CD14-positive monocyte (primary cell): Measurements from ENCODE around the gene TERB1. TPM values are rescaled to one million over a fixed set of nuclear protein-coding genes. Genes with fewer than 3 reads are reported as not detected.

ENCODE experiments used
- DNase-seq, 3 donors: peaks; one replicate each; pipeline ENCODE4 v3.0.0-alpha.2; 2011 to 2022
- H2AFZ ChIP-seq: 2 replicates; pipeline ENCODE4 v1.6.0; 2012; ENCODE audit warnings: mild to moderate bottlenecking, low read depth, low read length, inconsistent platforms; ENCODE audit not compliant: insufficient read depth, poor library complexity, severe bottlenecking
- H3K27ac ChIP-seq, 2 donors: 1 replicate in 1 of 2; 2 replicates in 1 of 2; pipeline ENCODE4 v1.5.1; 2012 to 2013; ENCODE audit warnings: low read length in 2 of 2, control low read depth in 1 of 2, inconsistent platforms in 1 of 2, low read depth in 1 of 2, mild to moderate bottlenecking in 1 of 2
- H3K27me3 ChIP-seq, 2 donors: one replicate each; pipeline versions ENCODE4 v1.6.0 to v1.6.1; 2011 to 2013; ENCODE audit warnings: low read length in 2 of 2; ENCODE audit not compliant: control insufficient read depth in 2 of 2, insufficient read depth in 2 of 2
- H3K36me3 ChIP-seq, 2 donors: replicated peaks in 1 of 2; 1 replicate in 1 of 2; 2 replicates in 1 of 2; pipeline versions ENCODE4 v1.5.1 to v1.6.1; 2012 to 2013; ENCODE audit warnings: low read length in 2 of 2, control low read depth in 1 of 2, inconsistent platforms in 1 of 2, mild to moderate bottlenecking in 1 of 2; ENCODE audit not compliant: insufficient read depth in 2 of 2, control insufficient read depth in 1 of 2
- H3K4me1 ChIP-seq, 2 donors: 1 replicate in 1 of 2; 2 replicates in 1 of 2; pipeline versions ENCODE4 v1.5.1 to v1.6.1; 2012 to 2013; ENCODE audit warnings: low read length in 2 of 2, control low read depth in 1 of 2, inconsistent platforms in 1 of 2, mild to moderate bottlenecking in 1 of 2, moderate library complexity in 1 of 2; ENCODE audit not compliant: insufficient read depth in 2 of 2, control insufficient read depth in 1 of 2
- H3K4me2 ChIP-seq: replicated peaks from 2 replicates; pipeline ENCODE3; 2012; ENCODE audit warnings: low read length, moderate library complexity, mild to moderate bottlenecking; ENCODE audit not compliant: poor library complexity, severe bottlenecking; ENCODE audit errors: extremely low read depth
- H3K4me3 ChIP-seq, 3 experiments: fragments of 200-600 bp in 1 of 3; sonication (generic) in 1 of 3; replicated peaks in 1 of 3; 1 replicate in 2 of 3; 2 replicates in 1 of 3; pipeline ENCODE4 v1.5.1; 2011 to 2013; ENCODE audit warnings: low read length in 3 of 3, mild to moderate bottlenecking in 3 of 3, control low read depth in 2 of 3, low read depth in 2 of 3, inconsistent platforms in 1 of 3, moderate library complexity in 1 of 3
- H3K79me2 ChIP-seq: 2 replicates; pipeline ENCODE4 v1.6.0; 2012; ENCODE audit warnings: mild to moderate bottlenecking, control low read depth, inconsistent platforms, low read length, moderate library complexity; ENCODE audit not compliant: insufficient read depth
- H3K9ac ChIP-seq: 2 replicates; pipeline ENCODE4 v1.6.0; 2017; ENCODE audit warnings: low read length, mild to moderate bottlenecking; ENCODE audit not compliant: insufficient read depth, poor library complexity, severe bottlenecking
- H3K9me3 ChIP-seq, 2 donors: replicated peaks in 1 of 2; 1 replicate in 1 of 2; 2 replicates in 1 of 2; pipeline versions ENCODE4 v1.5.1 to v1.6.1; 2012 to 2013; ENCODE audit warnings: low read length in 2 of 2, control low read depth in 1 of 2; ENCODE audit not compliant: control insufficient read depth in 1 of 2, insufficient read depth in 1 of 2
- H4K20me1 ChIP-seq: 2 replicates; pipeline ENCODE4 v1.6.0; 2012; ENCODE audit warnings: mild to moderate bottlenecking, low read length, control low read depth, moderate library complexity; ENCODE audit not compliant: insufficient read depth
- H3K27ac Mint-ChIP-seq, 7 donors: one replicate each; pipeline ENCODE4 v1.8.0; 2020; ENCODE audit warnings: mild to moderate bottlenecking in 7 of 7, mixed read lengths in 7 of 7, moderate library complexity in 6 of 7, inconsistent platforms in 2 of 7
- H3K27me3 Mint-ChIP-seq, 3 donors: one replicate each; pipeline ENCODE4 v1.8.0; 2021 to 2022; ENCODE audit warnings: low read depth in 3 of 3, mild to moderate bottlenecking in 3 of 3, mixed read lengths in 3 of 3, moderate library complexity in 3 of 3, inconsistent platforms in 1 of 3
- H3K36me3 Mint-ChIP-seq, 2 donors: one replicate each; pipeline ENCODE4 v1.8.0; 2020; ENCODE audit warnings: mixed read lengths in 2 of 2, inconsistent platforms in 1 of 2, mild to moderate bottlenecking in 1 of 2
- H3K4me1 Mint-ChIP-seq: one replicate; pipeline ENCODE4 v1.8.0; 2020; ENCODE audit warnings: mild to moderate bottlenecking, mixed read lengths
- H3K4me3 Mint-ChIP-seq, 2 donors: one replicate each; pipeline ENCODE4 v1.8.0; 2020; ENCODE audit warnings: mild to moderate bottlenecking in 2 of 2, mixed read lengths in 2 of 2, moderate library complexity in 1 of 2
- H3K9me3 Mint-ChIP-seq, 7 donors: one replicate each; pipeline ENCODE4 v1.8.0; 2020 to 2022; ENCODE audit warnings: mixed read lengths in 7 of 7, mild to moderate bottlenecking in 6 of 7, moderate library complexity in 6 of 7, inconsistent platforms in 2 of 7
- WGBS: methylation state at CpG from one replicate; pipeline ENCODE4 v1.1.5; 2013; ENCODE audit warnings: missing lambda C conversion rate; ENCODE audit not compliant: insufficient coverage; 5-methylcytosine and 5-hydroxymethylcytosine counted together
- intact Hi-C, 2 donors: fragments of 100-400 bp; cut with micrococcal nuclease; formaldehyde crosslinking; loops; one replicate each; pipeline versions ENCODE4 v1.15.0 to v1.15.1; 2023
- polyA minus RNA-seq: library from RNA; depleted of rRNA, polyadenylated mRNA; stranded (reverse); fragments of >200 nt; gene quantifications from 2 replicates; pipeline ENCODE4 v1.2.3, GENCODE V29; 2012
- polyA plus RNA-seq, 3 donors: library from polyadenylated mRNA; depleted of rRNA in 1 of 3; unstranded in 2 of 3; stranded (reverse) in 1 of 3; fragments of 300-500 nt in 2 of 3; fragments of >200 nt in 1 of 3; fragmentation: Illumina TruSeq in 2 of 3; gene quantifications; 1 replicate in 2 of 3; 2 replicates in 1 of 3; pipeline ENCODE4 v1.2.3, GENCODE V29; 2012 to 2021
- total RNA-seq, 12 experiments: library from RNA in 1 of 12; stranded (reverse) in 1 of 12; fragments of 120-200 nt in 1 of 12; gene quantifications; one replicate each; pipeline ENCODE4 v1.2.4 and lab custom pipeline; 2013 to 2026; ENCODE audit warnings: mixed read lengths in 6 of 12, inconsistent platforms in 1 of 12
- TF ChIP-seq, protein P1 (sequence below): fragments of 200-600 bp; IDR thresholded peaks from one replicate; pipeline ENCODE4 v1.8.0; 2022; ENCODE audit warnings: antibody characterized with exemption, mild to moderate bottlenecking

The TERB1 gene, protein sequence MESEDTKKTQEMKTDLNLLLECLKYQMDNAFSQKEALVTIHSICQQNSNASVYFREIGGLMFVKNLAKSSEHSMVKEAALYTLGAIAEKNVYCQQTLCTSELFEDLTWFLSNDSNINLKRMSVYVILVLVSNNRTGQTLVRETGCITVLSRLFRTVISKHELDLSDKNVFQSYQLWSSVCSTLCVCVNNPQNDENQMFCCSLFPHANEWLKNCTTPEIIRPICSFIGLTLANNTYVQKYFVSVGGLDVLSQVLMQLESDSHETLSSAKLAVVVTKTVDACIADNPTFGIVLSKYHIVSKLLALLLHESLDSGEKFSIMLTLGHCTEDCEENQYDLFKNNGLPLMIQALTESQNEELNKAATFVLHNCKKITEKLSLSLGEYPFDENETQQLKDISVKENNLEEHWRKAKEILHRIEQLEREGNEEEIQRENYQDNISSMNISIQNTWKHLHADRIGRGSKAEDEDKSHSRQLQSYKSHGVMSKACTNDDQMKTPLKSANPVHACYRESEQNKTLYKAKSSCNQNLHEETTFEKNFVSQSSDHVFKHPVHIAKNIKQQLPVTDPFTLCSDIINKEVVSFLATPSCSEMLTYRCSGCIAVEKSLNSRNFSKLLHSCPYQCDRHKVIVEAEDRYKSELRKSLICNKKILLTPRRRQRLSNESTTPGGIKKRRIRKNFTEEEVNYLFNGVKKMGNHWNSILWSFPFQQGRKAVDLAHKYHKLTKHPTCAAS
- not detected for total RNA-seq (2013)
- polyA plus RNA-seq (not detected), polyA minus RNA-seq (not detected in 2 replicates), total RNA-seq (lab: John Stamatoyannopoulos, UW) (0 to 1.8 (median 0) reads per million in 11 experiments)

DNA sequence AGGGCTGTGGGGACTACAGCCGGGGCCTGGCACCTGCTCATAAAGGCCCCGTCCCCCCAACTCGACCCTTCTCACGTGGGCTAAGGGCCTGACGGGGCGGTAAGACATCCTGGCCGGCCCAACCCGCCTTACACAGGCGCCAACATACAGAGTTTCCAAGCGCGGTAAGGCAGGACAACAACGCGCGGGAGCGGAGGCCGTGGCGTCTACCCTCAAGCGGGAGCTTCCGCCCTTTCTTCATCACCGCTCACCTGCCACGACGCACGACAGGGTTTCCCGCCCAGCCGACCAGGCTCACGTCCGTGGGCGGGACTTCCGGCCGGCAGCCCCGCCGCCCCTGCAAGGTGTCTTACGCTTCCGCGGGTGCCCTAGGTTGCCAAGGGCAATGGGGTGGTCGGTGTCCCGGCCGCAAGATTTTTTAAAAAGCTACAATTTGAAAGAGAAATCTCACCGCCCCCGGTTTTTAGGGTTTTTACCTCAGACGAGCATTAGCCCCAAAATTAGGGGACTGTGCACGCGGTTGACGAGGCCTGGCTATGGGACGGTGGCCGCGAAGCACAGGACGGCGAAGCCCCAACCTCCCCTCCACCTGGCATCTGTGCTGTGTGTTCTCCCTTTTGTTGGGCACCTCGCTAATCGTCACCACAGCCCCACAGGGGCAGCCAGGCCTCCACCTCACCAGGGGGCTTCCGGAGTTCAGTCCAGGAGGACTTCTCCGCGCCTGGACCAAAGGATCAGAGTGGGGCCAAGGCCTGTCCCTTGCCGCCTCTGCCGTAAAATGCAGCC is at the start of gene TERB1:
Gene TERB1, minus strand, starts transcription at position 265 of the 786 bp plus-strand sequence. CDS start 4,786 bp downstream, outside the sequence.
- 97% methylated on average over 50 of the region's 56 CpGs for WGBS
- H4K20me1 ChIP-seq, result no peaks in the 10 kb centered on the region
- H3K36me3 ChIP-seq, result peaks cover 19 to 41% of the 10 kb centered on the region in 2 donors
- peaks cover 3% of the 10 kb centered on the region for H3K4me1 Mint-ChIP-seq
- H3K4me3 ChIP-seq, result no peak within 1 kb of the TSS
- H3K4me1 ChIP-seq, result no peaks in the 10 kb centered on the region
- no peak within 1 kb of the TSS for H3K27ac ChIP-seq
- H3K27me3 Mint-ChIP-seq, result no peaks in the 10 kb centered on the region
- H3K9me3 Mint-ChIP-seq, result peaks cover 0 to 3% (median 0%) of the 10 kb centered on the region in 7 donors
- H3K27me3 ChIP-seq, result no peaks in the 10 kb centered on the region
- peaks cover 28 to 33% of the 10 kb centered on the region in 2 donors for H3K36me3 Mint-ChIP-seq
- no peak for DNase-seq
- no peak within 1 kb of the TSS for H3K4me2 ChIP-seq
- peak within 1 kb of the TSS in 1 of 7 donors; percentile 53 for H3K27ac Mint-ChIP-seq
- no peak within 1 kb of the TSS for H2AFZ ChIP-seq
- no peaks in the 10 kb centered on the region for H3K79me2 ChIP-seq
- TF ChIP-seq, protein P1, sequence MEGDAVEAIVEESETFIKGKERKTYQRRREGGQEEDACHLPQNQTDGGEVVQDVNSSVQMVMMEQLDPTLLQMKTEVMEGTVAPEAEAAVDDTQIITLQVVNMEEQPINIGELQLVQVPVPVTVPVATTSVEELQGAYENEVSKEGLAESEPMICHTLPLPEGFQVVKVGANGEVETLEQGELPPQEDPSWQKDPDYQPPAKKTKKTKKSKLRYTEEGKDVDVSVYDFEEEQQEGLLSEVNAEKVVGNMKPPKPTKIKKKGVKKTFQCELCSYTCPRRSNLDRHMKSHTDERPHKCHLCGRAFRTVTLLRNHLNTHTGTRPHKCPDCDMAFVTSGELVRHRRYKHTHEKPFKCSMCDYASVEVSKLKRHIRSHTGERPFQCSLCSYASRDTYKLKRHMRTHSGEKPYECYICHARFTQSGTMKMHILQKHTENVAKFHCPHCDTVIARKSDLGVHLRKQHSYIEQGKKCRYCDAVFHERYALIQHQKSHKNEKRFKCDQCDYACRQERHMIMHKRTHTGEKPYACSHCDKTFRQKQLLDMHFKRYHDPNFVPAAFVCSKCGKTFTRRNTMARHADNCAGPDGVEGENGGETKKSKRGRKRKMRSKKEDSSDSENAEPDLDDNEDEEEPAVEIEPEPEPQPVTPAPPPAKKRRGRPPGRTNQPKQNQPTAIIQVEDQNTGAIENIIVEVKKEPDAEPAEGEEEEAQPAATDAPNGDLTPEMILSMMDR, result no peak
- intact Hi-C loops, result no loop called here
- no peaks in the 10 kb centered on the region for H3K9me3 ChIP-seq
- no peak within 1 kb of the TSS for H3K9ac ChIP-seq
- no peak within 1 kb of the TSS for H3K4me3 Mint-ChIP-seq
